ENCODE results near the gene CDC25C. TPM values are rescaled to one million over a fixed set of nuclear protein-coding genes. Genes with fewer than 3 reads are reported as not detected.

Gene CDC25C
- total RNA-seq, result not detected
- not detected for polyA plus RNA-seq
- 0 to 0.09 (median 0.04) reads per million in 6 experiments for total RNA-seq

- ATAC-seq (peak; percentile 99 to 100), DNase-seq (peak; percentile 88 to 98 (median 96))
- POLR2A ChIA-PET, result interaction anchor here (0.6 to 13.9 kb wide), 6 partner anchors 10 to 1010 kb away, joined by 3 to 274 read pairs (median 4); partner anchors contain the start of genes ETF1, HSPA9, KDM3B and PAIP2
- Mint-ChIP-seq H3K27me3 (no peaks in the 10 kb centered on the region), H3K27ac (peak within 1 kb of the TSS; percentile 0 to 92 (median 72)), H3K36me3 (no peaks in the 10 kb centered on the region), H3K4me3 (peak within 1 kb of the TSS; percentile 82 to 97 (median 88)), H3K9me3 (no peaks in the 10 kb centered on the region), H3K4me1 (peaks cover 7 to 17% (median 16%) of the 10 kb centered on the region in 4 donors)
Observed at GRCh38 chr5:138331449-138332368, at the start of gene CDC25C. Gene CDC25C, minus strand, starts transcription at chr5:138331804. Its CDS starts 624 bp downstream, at chr5:138331180.

- DNase-seq, result no peak
- ATAC-seq, result no peak
Observed at GRCh38 chr5:138372653-138373052, 41.0 kb upstream of the CDC25C start.

GRCh38 chr5:138372225-138372624 is 40.6 kb upstream of the CDC25C start:
- ATAC-seq (no peak), DNase-seq (no peak)
- H3K36me3 Mint-ChIP-seq, result peaks cover 0 to 43% (median 5%) of the 10 kb centered on the region in 3 donors
- H3K9me3 Mint-ChIP-seq, result no peaks in the 10 kb centered on the region
- no peaks in the 10 kb centered on the region for H3K27me3 Mint-ChIP-seq
- peak overlapping the region in 1 of 10 donors; percentile 19 for H3K27ac Mint-ChIP-seq
- H3K4me3 Mint-ChIP-seq, result no peak overlapping the region
- peaks cover 15 to 43% (median 30%) of the 10 kb centered on the region in 4 donors for H3K4me1 Mint-ChIP-seq
- POLR2A ChIA-PET, result no interaction called here

More at GRCh38 chr5:138372653-138373052, 41.0 kb upstream of the CDC25C start:
- Mint-ChIP-seq H3K9me3 (no peaks in the 10 kb centered on the region), H3K27ac (peak overlapping the region in 3 of 10 donors; percentile 34 to 47 (median 40)), H3K4me3 (peak overlapping the region in 1 of 10 donors; percentile 34), H3K36me3 (peaks cover 3 to 47% (median 10%) of the 10 kb centered on the region in 3 donors), H3K27me3 (no peaks in the 10 kb centered on the region), H3K4me1 (peaks cover 15 to 43% (median 29%) of the 10 kb centered on the region in 4 donors)
- POLR2A ChIA-PET, result no interaction called here

GRCh38 chr5:138371454-138371853 is 39.9 kb upstream of the CDC25C start:
- Mint-ChIP-seq H3K4me1 (peaks cover 16 to 51% (median 37%) of the 10 kb centered on the region in 4 donors), H3K36me3 (peaks cover 0 to 35% (median 0%) of the 10 kb centered on the region in 3 donors), H3K9me3 (no peaks in the 10 kb centered on the region), H3K27me3 (no peaks in the 10 kb centered on the region), H3K27ac (peak overlapping the region in 1 of 10 donors; percentile 15), H3K4me3 (no peak overlapping the region)
- DNase-seq (no peak), ATAC-seq (no peak)
- POLR2A ChIA-PET, result interaction anchor here (0.6 kb wide), 2 partner anchors 32 to 192 kb away, joined by 3 to 4 read pairs; no protein-coding TSS in a partner anchor

GRCh38 chr5:138370537-138370936 is 38.9 kb upstream of the CDC25C start:
- POLR2A ChIA-PET, result interaction anchor here (0.7 kb wide), 1 partner anchor 13 kb away, joined by 3 read pairs; no protein-coding TSS in a partner anchor
- H3K36me3 Mint-ChIP-seq, result peaks cover 0 to 28% (median 0%) of the 10 kb centered on the region in 3 donors

GRCh38 chr5:138369706-138370105 is 38.1 kb upstream of the CDC25C start:
- peak overlapping the region in 6 of 10 donors; percentile 6 to 45 (median 30) for H3K27ac Mint-ChIP-seq
- H3K4me1 Mint-ChIP-seq, result peaks cover 20 to 64% (median 46%) of the 10 kb centered on the region in 4 donors
- H3K36me3 Mint-ChIP-seq, result peaks cover 0 to 21% (median 0%) of the 10 kb centered on the region in 3 donors
- ATAC-seq (no peak), DNase-seq (no peak)
- peak overlapping the region in 4 of 10 donors; percentile 18 to 53 (median 28) for H3K4me3 Mint-ChIP-seq
- POLR2A ChIA-PET, result interaction anchor here (1.6 kb wide), 1 partner anchor 33 kb away, joined by 6 read pairs; no protein-coding TSS in a partner anchor
- no peaks in the 10 kb centered on the region for H3K9me3 Mint-ChIP-seq
- H3K27me3 Mint-ChIP-seq, result no peaks in the 10 kb centered on the region

More at GRCh38 chr5:138370537-138370936, 38.9 kb upstream of the CDC25C start:
- Mint-ChIP-seq H3K27ac (no peak overlapping the region), H3K4me1 (peaks cover 20 to 57% (median 44%) of the 10 kb centered on the region in 4 donors), H3K4me3 (no peak overlapping the region), H3K9me3 (no peaks in the 10 kb centered on the region), H3K27me3 (no peaks in the 10 kb centered on the region)
- DNase-seq (no peak), ATAC-seq (no peak)

- ATAC-seq (no peak), DNase-seq (no peak)
- peaks cover 21 to 69% (median 50%) of the 10 kb centered on the region in 4 donors for H3K4me1 Mint-ChIP-seq
- H3K27ac Mint-ChIP-seq, result peak overlapping the region in 8 of 10 donors; percentile 6 to 45 (median 30)
- peak overlapping the region in 5 of 10 donors; percentile 18 to 53 (median 28) for H3K4me3 Mint-ChIP-seq
- H3K27me3 Mint-ChIP-seq, result no peaks in the 10 kb centered on the region
- POLR2A ChIA-PET, result interaction anchor here (0.5 to 1.6 kb wide), 3 partner anchors 15 to 47 kb away, joined by 3 to 6 read pairs (median 3); no protein-coding TSS in a partner anchor
- H3K36me3 Mint-ChIP-seq, result peaks cover 0 to 18% (median 0%) of the 10 kb centered on the region in 3 donors
- no peaks in the 10 kb centered on the region for H3K9me3 Mint-ChIP-seq
Observed at GRCh38 chr5:138369261-138369660, 37.7 kb upstream of the CDC25C start.

- no peaks in the 10 kb centered on the region for H3K27me3 Mint-ChIP-seq
- no peaks in the 10 kb centered on the region for H3K9me3 Mint-ChIP-seq
- peaks cover 25 to 73% (median 56%) of the 10 kb centered on the region in 4 donors for H3K4me1 Mint-ChIP-seq
- peak overlapping the region in 4 of 10 donors; percentile 46 to 89 (median 48) for H3K27ac Mint-ChIP-seq
- POLR2A ChIA-PET, result interaction anchor here (0.6 kb wide), 1 partner anchor 42 kb away, joined by 3 read pairs; no protein-coding TSS in a partner anchor
- ATAC-seq (no peak), DNase-seq (no peak)
- peaks cover 0 to 17% (median 0%) of the 10 kb centered on the region in 3 donors for H3K36me3 Mint-ChIP-seq
- H3K4me3 Mint-ChIP-seq, result peak overlapping the region in 5 of 10 donors; percentile 12 to 82 (median 45)
Observed at GRCh38 chr5:138366632-138367382, 35.2 kb upstream of the CDC25C start.

- ATAC-seq (no peak), DNase-seq (no peak)
- Mint-ChIP-seq H3K36me3 (peaks cover 0 to 22% (median 1%) of the 10 kb centered on the region in 3 donors), H3K27ac (peak overlapping the region in 1 of 10 donors; percentile 28), H3K4me3 (peak overlapping the region in 2 of 10 donors; percentile 34 to 40), H3K9me3 (no peaks in the 10 kb centered on the region), H3K27me3 (no peaks in the 10 kb centered on the region), H3K4me1 (peaks cover 31 to 75% (median 66%) of the 10 kb centered on the region in 4 donors)
- POLR2A ChIA-PET, result no interaction called here
Observed at GRCh38 chr5:138364576-138364975, 33.0 kb upstream of the CDC25C start.

GRCh38 chr5:138360941-138361452 is 29.4 kb upstream of the CDC25C start:
- no peaks in the 10 kb centered on the region for H3K9me3 Mint-ChIP-seq
- peaks cover 0 to 26% (median 2%) of the 10 kb centered on the region in 3 donors for H3K36me3 Mint-ChIP-seq
- POLR2A ChIA-PET, result no interaction called here
- peak in 1 of 2 donors; percentile 37 for ATAC-seq
- H3K27ac Mint-ChIP-seq, result peak overlapping the region in 9 of 10 donors; percentile 9 to 75 (median 56)
- H3K4me1 Mint-ChIP-seq, result peaks cover 15 to 59% (median 46%) of the 10 kb centered on the region in 4 donors
- DNase-seq, result no peak
- H3K27me3 Mint-ChIP-seq, result no peaks in the 10 kb centered on the region
- peak overlapping the region in 6 of 10 donors; percentile 10 to 71 (median 44) for H3K4me3 Mint-ChIP-seq

- POLR2A ChIA-PET, result interaction anchor here (0.7 kb wide), 1 partner anchor 277 kb away, joined by 6 read pairs; no protein-coding TSS in a partner anchor
- no peaks in the 10 kb centered on the region for H3K9me3 Mint-ChIP-seq
- peak overlapping the region in 1 of 10 donors; percentile 16 for H3K4me3 Mint-ChIP-seq
- H3K27me3 Mint-ChIP-seq, result no peaks in the 10 kb centered on the region
- H3K27ac Mint-ChIP-seq, result peak overlapping the region in 2 of 10 donors; percentile 16 to 48
- no peak for ATAC-seq
- no peak for DNase-seq
- H3K4me1 Mint-ChIP-seq, result peaks cover 22 to 62% (median 55%) of the 10 kb centered on the region in 4 donors
- H3K36me3 Mint-ChIP-seq, result peaks cover 0 to 26% (median 2%) of the 10 kb centered on the region in 3 donors
Observed at GRCh38 chr5:138359621-138360020, 28.0 kb upstream of the CDC25C start.
